ENCODE measurements around the gene RASSF5. TPM values are rescaled to one million over a fixed set of nuclear protein-coding genes. Genes with fewer than 3 reads are reported as not detected.

Gene RASSF5
- total RNA-seq, 3 donors from 2014 or later = 11.0 to 17.0 (median 11.1) TPM

- H3K9me3 ChIP-seq = no peaks in the 10 kb centered on the region
- H3K27ac ChIP-seq = peak overlapping the region in 1 of 2 donors; percentile 35
- intact Hi-C loops (cut with DNase I; ENCODE audit: low total_unique reads) = loop anchor here (10.0 kb wide), 1 partner anchor 89 kb away; no protein-coding TSS in a partner anchor
- no peaks in the 10 kb centered on the region for H3K36me3 ChIP-seq
- H3K4me1 ChIP-seq = no peaks in the 10 kb centered on the region
- no peak overlapping the region for H3K4me3 ChIP-seq
- no peak for TF ChIP-seq POLR2AphosphoS5 (IDR thresholded peaks at IDR 0.05)
- no peak for DNase-seq (ENCODE audit: low spot score in 2 of 2)
- no peaks in the 10 kb centered on the region for H3K27me3 ChIP-seq
Measured at GRCh38 chr1:206496131-206496793, 11.1 kb upstream of the RASSF5 start.

GRCh38 chr1:206497363-206497762 is 10.0 kb upstream of the RASSF5 start:
- H3K27ac ChIP-seq = no peak overlapping the region
- DNase-seq (ENCODE audit: low spot score in 2 of 2) = no peak
- no peaks in the 10 kb centered on the region for H3K36me3 ChIP-seq
- no peaks in the 10 kb centered on the region for H3K9me3 ChIP-seq
- H3K27me3 ChIP-seq = no peaks in the 10 kb centered on the region
- TF ChIP-seq POLR2A (IDR thresholded peaks at IDR 0.05) = no peak
- no peak for TF ChIP-seq POLR2AphosphoS5 (IDR thresholded peaks at IDR 0.05)
- TF ChIP-seq CTCF (IDR thresholded peaks at IDR 0.05) = no peak
- no peaks in the 10 kb centered on the region for H3K4me1 ChIP-seq
- intact Hi-C loops (cut with DNase I; ENCODE audit: low total_unique reads) = loop anchor here (10.0 kb wide), 1 partner anchor 87 kb away; no protein-coding TSS in a partner anchor
- H3K4me3 ChIP-seq = no peak overlapping the region

GRCh38 chr1:206497774-206498173 is 9.6 kb upstream of the RASSF5 start:
- no peak overlapping the region for H3K27ac ChIP-seq
- H3K4me3 ChIP-seq = no peak overlapping the region
- no peak for DNase-seq (ENCODE audit: low spot score in 2 of 2)
- H3K4me1 ChIP-seq = no peaks in the 10 kb centered on the region
- H3K9me3 ChIP-seq = no peaks in the 10 kb centered on the region
- intact Hi-C loops (cut with DNase I; ENCODE audit: low total_unique reads) = loop anchor here (10.0 kb wide), 1 partner anchor 87 kb away; no protein-coding TSS in a partner anchor
- no peaks in the 10 kb centered on the region for H3K27me3 ChIP-seq
- TF ChIP-seq POLR2A (IDR thresholded peaks at IDR 0.05) (no peak), CTCF (IDR thresholded peaks at IDR 0.05) (no peak), POLR2AphosphoS5 (IDR thresholded peaks at IDR 0.05) (no peak)
- no peaks in the 10 kb centered on the region for H3K36me3 ChIP-seq

- H3K36me3 ChIP-seq = no peaks in the 10 kb centered on the region
- H3K27ac ChIP-seq = no peak overlapping the region
- H3K27me3 ChIP-seq = no peaks in the 10 kb centered on the region
- no peaks in the 10 kb centered on the region for H3K9me3 ChIP-seq
- H3K4me3 ChIP-seq = no peak overlapping the region
- H3K4me1 ChIP-seq = no peaks in the 10 kb centered on the region
- TF ChIP-seq POLR2A (IDR thresholded peaks at IDR 0.05) (no peak), CTCF (IDR thresholded peaks at IDR 0.05) (no peak)
- no peak for DNase-seq (ENCODE audit: low spot score in 2 of 2)
- intact Hi-C loops (cut with DNase I; ENCODE audit: low total_unique reads) = loop anchor here (10.0 kb wide), 1 partner anchor 86 kb away; no protein-coding TSS in a partner anchor
Measured at GRCh38 chr1:206498685-206499084, 8.6 kb upstream of the RASSF5 start.

- no peaks in the 10 kb centered on the region for H3K9me3 ChIP-seq
- TF ChIP-seq POLR2AphosphoS5 (IDR thresholded peaks at IDR 0.05) (no peak), POLR2A (IDR thresholded peaks at IDR 0.05) (no peak), CTCF (IDR thresholded peaks at IDR 0.05) (no peak)
- no peak overlapping the region for H3K27ac ChIP-seq
- H3K36me3 ChIP-seq = no peaks in the 10 kb centered on the region
- intact Hi-C loops (cut with DNase I; ENCODE audit: low total_unique reads) = no loop called here
- DNase-seq (ENCODE audit: low spot score in 2 of 2) = no peak
- no peaks in the 10 kb centered on the region for H3K4me1 ChIP-seq
- H3K27me3 ChIP-seq = no peaks in the 10 kb centered on the region
- H3K4me3 ChIP-seq = no peak overlapping the region
Measured at GRCh38 chr1:206500046-206500445, 7.3 kb upstream of the RASSF5 start.
